ENCODE data around the gene LAMA1. TPM values are rescaled to one million over a fixed set of nuclear protein-coding genes. Genes with fewer than 3 reads are reported as not detected.

LAMA1 gene
- total and polyA plus RNA-seq, 2 of the 4 experiments (the other 2 are of a cell fraction) = 10.9 to 15.5 TPM

DNA sequence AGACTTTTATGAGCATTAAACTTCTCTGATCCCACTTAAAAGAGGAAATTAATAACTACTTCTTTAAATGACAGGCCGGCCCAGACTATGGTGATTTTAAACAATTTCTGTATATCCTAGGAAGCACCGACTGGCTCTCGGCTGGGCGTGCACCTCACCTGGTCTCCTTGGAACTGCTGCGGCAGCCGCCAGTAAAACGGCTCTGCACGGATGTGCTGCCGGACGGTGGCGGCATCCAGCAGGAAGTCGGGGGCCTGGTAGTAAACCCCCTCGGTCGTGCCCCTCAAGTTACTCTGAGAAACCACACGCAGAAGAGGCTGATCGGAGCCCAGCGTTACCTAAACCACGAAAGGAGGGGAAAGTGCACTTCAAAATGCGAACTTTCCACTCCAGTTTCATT, 106.5 kb downstream of the LAMA1 start:
- Histone ChIP-seq H2AK9ac (replicated peaks; ENCODE audit: low read depth, low read length, poor library complexity) (no peak overlapping the region), H3K23ac (ENCODE audit: low read depth, low read length) (no peak overlapping the region), H4K91ac (ENCODE audit: insufficient read depth, low read depth, low read length) (no peak overlapping the region), H3K9me1 (ENCODE audit: insufficient read depth, low read length) (no peaks in the 10 kb centered on the region), H2BK15ac (ENCODE audit: low read depth, low read length) (no peak overlapping the region), H2BK5ac (ENCODE audit: low read depth, low read length, poor library complexity, severe bottlenecking) (no peak overlapping the region), H2AFZ (replicated peaks; ENCODE audit: low read length, poor library complexity) (no peak overlapping the region), H3K4ac (ENCODE audit: low read depth, low read length) (no peak overlapping the region), H2BK20ac (ENCODE audit: low read depth, low read length) (no peak overlapping the region), H3K36me3 (ENCODE audit: control insufficient read depth, insufficient read depth, low read length) (peaks cover 13% of the 10 kb centered on the region), H3K18ac (ENCODE audit: low read depth, low read length) (no peak overlapping the region), H3K56ac (ENCODE audit: extremely low read depth, insufficient read depth, low read length) (no peak overlapping the region), H3K27me3 (ENCODE audit: control insufficient read depth, insufficient read depth, low read length) (no peaks in the 10 kb centered on the region), H4K5ac (ENCODE audit: low read depth, low read length) (no peak overlapping the region), H3K9ac (ENCODE audit: low read depth, low read length) (no peak overlapping the region), H4K8ac (ENCODE audit: low read depth in 2 of 2, low read length in 2 of 2) (no peak overlapping the region), H4K20me1 (ENCODE audit: insufficient read depth, low read length) (no peaks in the 10 kb centered on the region), H3K14ac (replicated peaks; ENCODE audit: low read depth, low read length) (no peak overlapping the region), H2AK5ac (ENCODE audit: low read depth, low read length) (no peak overlapping the region), H2BK120ac (ENCODE audit: low read depth, low read length) (no peak overlapping the region), H3K4me3 (ENCODE audit: insufficient read depth, low read depth, low read length) (no peak overlapping the region), H3K4me1 (ENCODE audit: control insufficient read depth, insufficient read depth, low read length) (peaks cover 2% of the 10 kb centered on the region; the same call in 1 of the 2 replicates), H3K4me2 (ENCODE audit: low read depth, low read length) (no peak overlapping the region), H3K79me1 (ENCODE audit: low read depth in 1 of 2, low read length in 2 of 2) (no peaks in the 10 kb centered on the region), H3K9me3 (ENCODE audit: control insufficient read depth, insufficient read depth, low read length) (no peaks in the 10 kb centered on the region), H3K27ac (ENCODE audit: insufficient read depth, low read length) (no peak overlapping the region)
- ChIA-PET POLR2A (ENCODE audit: unreplicated experiment) (no interaction called here), CTCF (interaction anchor here (1.0 kb wide), 1 partner anchor 17 kb away, joined by 5 read pairs; no protein-coding TSS in a partner anchor)
- ATAC-seq (ENCODE audit: low read depth) = no peak
- 89% methylated on average over 12 of the region's 19 CpGs; no CpG with 5 or more reads in 1 of the 2 experiments for WGBS, 2 experiments (ENCODE audit: extremely low coverage in 2 of 2, insufficient read length in 1 of 2)
- no peak for DNase-seq
- dilution Hi-C loops (cut with HindIII; ENCODE audit: low sequenced_read_pairs, unreplicated experiment) (no loop called here), intact Hi-C loops (cut with micrococcal nuclease) (no loop called here), in situ Hi-C loops (cut with MboI; ENCODE audit: low sequenced_read_pairs) (no loop called here)
- BruUV-seq (replicated peaks) = no TSS peak
- TF ChIP-seq RCOR1 (IDR thresholded peaks at IDR 0.05; ENCODE audit: insufficient replicate concordance, low read length) = no peak
